ENCODE measurements around the gene PARD3. TPM values are rescaled to one million over a fixed set of nuclear protein-coding genes. Genes with fewer than 3 reads are reported as not detected.

Gene PARD3
- total RNA-seq, 1 experiment from 2014 or later, result 57.4 TPM

DNA sequence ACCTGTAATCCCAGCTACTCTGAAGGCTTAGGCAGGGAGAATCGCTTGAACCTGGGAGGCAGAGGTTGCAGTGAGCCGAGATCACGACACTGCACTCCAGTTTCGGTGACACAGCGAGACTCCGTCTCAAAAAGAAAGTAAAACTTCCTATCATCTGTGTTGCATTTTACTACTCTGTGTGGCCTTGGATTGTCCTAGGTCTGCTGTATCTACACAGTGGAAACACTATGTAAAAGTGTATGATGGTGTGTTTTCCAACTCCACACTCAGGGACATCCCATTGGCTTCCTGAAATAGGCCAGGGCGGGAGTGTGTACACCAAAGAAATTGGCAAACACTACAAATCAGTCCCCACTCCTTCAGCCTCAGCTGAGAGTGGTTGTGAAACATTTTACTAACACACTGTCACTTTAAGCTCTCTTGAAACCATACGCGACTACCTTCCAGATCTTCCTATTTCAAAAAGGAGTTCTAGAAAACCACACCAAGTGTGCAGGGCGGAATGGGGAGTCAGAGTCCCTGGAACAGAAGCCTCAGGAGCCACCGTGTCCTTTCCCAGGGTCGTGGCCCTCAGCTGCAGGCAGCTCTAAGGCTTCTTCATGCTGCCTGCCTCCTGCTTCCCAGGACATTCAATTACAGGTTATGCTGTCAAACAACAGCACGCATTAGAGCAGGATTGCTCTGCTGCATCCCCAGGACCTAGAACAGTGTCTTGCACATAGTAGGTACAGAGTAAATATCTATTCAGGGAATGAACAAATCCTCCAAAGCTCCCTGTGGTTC, 275.4 kb downstream of the PARD3 start:
- ChIA-PET POLR2A (ENCODE audit: unreplicated experiment) (no interaction called here), CTCF (no interaction called here)
- H3K36me3 ChIP-seq (ENCODE audit: low read depth), result no peaks in the 10 kb centered on the region
- TF ChIP-seq EZH2 (IDR thresholded peaks at IDR 0.05; ENCODE audit: low read depth), result no peak
- TF ChIP-seq, protein P1, sequence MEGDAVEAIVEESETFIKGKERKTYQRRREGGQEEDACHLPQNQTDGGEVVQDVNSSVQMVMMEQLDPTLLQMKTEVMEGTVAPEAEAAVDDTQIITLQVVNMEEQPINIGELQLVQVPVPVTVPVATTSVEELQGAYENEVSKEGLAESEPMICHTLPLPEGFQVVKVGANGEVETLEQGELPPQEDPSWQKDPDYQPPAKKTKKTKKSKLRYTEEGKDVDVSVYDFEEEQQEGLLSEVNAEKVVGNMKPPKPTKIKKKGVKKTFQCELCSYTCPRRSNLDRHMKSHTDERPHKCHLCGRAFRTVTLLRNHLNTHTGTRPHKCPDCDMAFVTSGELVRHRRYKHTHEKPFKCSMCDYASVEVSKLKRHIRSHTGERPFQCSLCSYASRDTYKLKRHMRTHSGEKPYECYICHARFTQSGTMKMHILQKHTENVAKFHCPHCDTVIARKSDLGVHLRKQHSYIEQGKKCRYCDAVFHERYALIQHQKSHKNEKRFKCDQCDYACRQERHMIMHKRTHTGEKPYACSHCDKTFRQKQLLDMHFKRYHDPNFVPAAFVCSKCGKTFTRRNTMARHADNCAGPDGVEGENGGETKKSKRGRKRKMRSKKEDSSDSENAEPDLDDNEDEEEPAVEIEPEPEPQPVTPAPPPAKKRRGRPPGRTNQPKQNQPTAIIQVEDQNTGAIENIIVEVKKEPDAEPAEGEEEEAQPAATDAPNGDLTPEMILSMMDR (conservative IDR thresholded peaks at IDR 0.05), result no peak
- no peak overlapping the region for H3K4me2 ChIP-seq
- H3K9me3 ChIP-seq (ENCODE audit: insufficient read depth, low read depth), result no peaks in the 10 kb centered on the region
- intact Hi-C loops (cut with micrococcal nuclease; ENCODE audit: unreplicated experiment), result no loop called here
- no peaks in the 10 kb centered on the region for H3K27me3 ChIP-seq (ENCODE audit: insufficient read depth, low read depth)
- 0 out of 2 replicates have a peak, but pooled peaks cover 6% of the 10 kb centered on the region for H3K79me2 ChIP-seq (ENCODE audit: low read depth)
- H3F3A ChIP-seq (ENCODE audit: insufficient read depth, low read depth), result no peaks in the 10 kb centered on the region
- no peak for DNase-seq
- no TSS peak for BruUV-seq (replicated peaks)
- no peak overlapping the region for H2AFZ ChIP-seq
- no peaks in the 10 kb centered on the region; the same call in 1 of the 2 replicates for H3K9me2 ChIP-seq (ENCODE audit: insufficient read depth)
- H3K4me1 ChIP-seq (replicated peaks; ENCODE audit: insufficient read depth), result 0 out of 2 replicates have a peak, but pooled peaks cover under 1% of the 10 kb centered on the region
- H4K20me1 ChIP-seq (ENCODE audit: insufficient read depth), result no peaks in the 10 kb centered on the region
- H3K4me3 ChIP-seq, result no peak overlapping the region
- no peak overlapping the region for H3K27ac ChIP-seq

DNA sequence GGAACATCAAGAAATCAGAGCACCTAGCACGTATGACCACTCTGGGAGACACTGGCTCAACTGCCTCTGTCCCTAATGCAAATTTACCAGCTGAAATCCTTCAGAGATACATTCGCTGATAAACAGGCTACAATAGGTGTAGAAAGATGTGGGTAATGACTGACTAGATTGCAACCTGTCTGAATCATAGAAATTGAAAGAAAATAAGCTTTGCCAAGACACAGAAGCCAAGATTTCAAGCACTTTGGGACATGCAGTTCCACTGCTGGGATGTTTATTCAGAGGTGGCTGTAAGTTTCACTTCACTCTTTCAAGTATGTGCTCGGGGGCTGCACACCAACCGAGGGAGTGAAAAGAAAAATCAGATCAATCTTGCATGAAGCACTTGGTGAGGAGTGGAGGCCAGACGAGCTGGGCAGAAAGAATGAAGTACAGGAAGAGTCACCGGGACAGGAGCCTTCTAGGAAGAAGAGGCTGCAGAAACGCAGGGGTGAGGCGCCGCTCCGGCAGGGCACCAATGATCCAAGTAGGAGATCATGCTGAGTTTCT, 276.7 kb downstream of the PARD3 start:
- no peaks in the 10 kb centered on the region for H4K20me1 ChIP-seq (ENCODE audit: insufficient read depth)
- ChIA-PET POLR2A (ENCODE audit: unreplicated experiment) (no interaction called here), CTCF (no interaction called here)
- no TSS peak for BruUV-seq (replicated peaks)
- no peaks in the 10 kb centered on the region for H3K36me3 ChIP-seq (ENCODE audit: low read depth)
- no peaks in the 10 kb centered on the region for H3K27me3 ChIP-seq (ENCODE audit: insufficient read depth, low read depth)
- no peaks in the 10 kb centered on the region for H3K9me3 ChIP-seq (ENCODE audit: insufficient read depth, low read depth)
- TF ChIP-seq, protein P1 (conservative IDR thresholded peaks at IDR 0.05), result no peak
- no peak for TF ChIP-seq EZH2 (IDR thresholded peaks at IDR 0.05; ENCODE audit: low read depth)
- no peak for DNase-seq
- no peak overlapping the region for H3K4me3 ChIP-seq
- H3K4me2 ChIP-seq, result no peak overlapping the region
- H3F3A ChIP-seq (ENCODE audit: insufficient read depth, low read depth), result no peaks in the 10 kb centered on the region
- intact Hi-C loops (cut with micrococcal nuclease; ENCODE audit: unreplicated experiment), result no loop called here
- no peaks in the 10 kb centered on the region; the same call in 1 of the 2 replicates for H3K9me2 ChIP-seq (ENCODE audit: insufficient read depth)
- H3K27ac ChIP-seq, result no peak overlapping the region
- H2AFZ ChIP-seq, result no peak overlapping the region
- H3K79me2 ChIP-seq (ENCODE audit: low read depth), result 0 out of 2 replicates have a peak, but pooled peaks cover 6% of the 10 kb centered on the region
- H3K4me1 ChIP-seq (replicated peaks; ENCODE audit: insufficient read depth), result no peaks in the 10 kb centered on the region

DNA sequence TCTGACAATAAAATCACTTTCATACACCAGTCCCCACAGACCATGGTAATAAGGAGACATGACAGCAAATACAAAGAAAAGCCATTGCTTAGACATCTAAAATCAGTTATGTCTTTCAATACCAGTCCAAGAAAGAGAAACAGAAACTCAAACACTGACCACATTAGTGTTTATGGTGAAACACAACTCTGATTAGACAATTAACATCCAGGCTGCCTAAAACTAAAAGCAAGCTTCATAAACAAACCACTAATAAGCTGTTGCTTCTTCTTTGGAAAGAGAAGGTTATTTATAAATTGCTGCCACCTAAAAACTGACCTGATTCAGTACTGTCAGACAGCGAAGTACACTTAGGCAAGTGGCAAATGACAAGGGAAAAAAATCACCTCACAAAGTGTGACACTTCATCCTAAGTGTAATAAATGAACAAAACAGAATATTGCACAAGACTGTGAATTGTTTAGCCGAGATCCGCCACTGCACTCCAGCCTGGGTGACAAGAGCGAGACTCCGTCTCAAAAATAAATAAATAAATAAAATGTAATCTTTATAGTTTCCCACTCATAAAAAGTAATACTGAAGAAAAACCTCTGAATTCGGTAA, 277.4 kb downstream of the PARD3 start:
- Histone ChIP-seq H3K9me2 (ENCODE audit: insufficient read depth) (no peaks in the 10 kb centered on the region; the same call in 1 of the 2 replicates), H3K9me3 (ENCODE audit: insufficient read depth, low read depth) (no peaks in the 10 kb centered on the region), H3K27ac (no peak overlapping the region), H2AFZ (no peak overlapping the region), H3K4me1 (replicated peaks; ENCODE audit: insufficient read depth) (no peaks in the 10 kb centered on the region), H3K36me3 (ENCODE audit: low read depth) (no peaks in the 10 kb centered on the region), H3K4me2 (no peak overlapping the region), H3K4me3 (no peak overlapping the region), H4K20me1 (ENCODE audit: insufficient read depth) (no peaks in the 10 kb centered on the region), H3K79me2 (ENCODE audit: low read depth) (peaks cover 9% of the 10 kb centered on the region; the same call in 1 of the 2 replicates), H3F3A (ENCODE audit: insufficient read depth, low read depth) (no peaks in the 10 kb centered on the region), H3K27me3 (ENCODE audit: insufficient read depth, low read depth) (no peaks in the 10 kb centered on the region)
- POLR2A ChIA-PET (ENCODE audit: unreplicated experiment), result no interaction called here
- DNase-seq, result no peak
- no TSS peak for BruUV-seq (replicated peaks)
- TF ChIP-seq, protein P1 (conservative IDR thresholded peaks at IDR 0.05), result no peak
- no peak for TF ChIP-seq EZH2 (IDR thresholded peaks at IDR 0.05; ENCODE audit: low read depth)
- CTCF ChIA-PET, result no interaction called here
- intact Hi-C loops (cut with micrococcal nuclease; ENCODE audit: unreplicated experiment), result no loop called here
